ENCODE measurements around the gene KRT28.

The KRT28 gene

DNA sequence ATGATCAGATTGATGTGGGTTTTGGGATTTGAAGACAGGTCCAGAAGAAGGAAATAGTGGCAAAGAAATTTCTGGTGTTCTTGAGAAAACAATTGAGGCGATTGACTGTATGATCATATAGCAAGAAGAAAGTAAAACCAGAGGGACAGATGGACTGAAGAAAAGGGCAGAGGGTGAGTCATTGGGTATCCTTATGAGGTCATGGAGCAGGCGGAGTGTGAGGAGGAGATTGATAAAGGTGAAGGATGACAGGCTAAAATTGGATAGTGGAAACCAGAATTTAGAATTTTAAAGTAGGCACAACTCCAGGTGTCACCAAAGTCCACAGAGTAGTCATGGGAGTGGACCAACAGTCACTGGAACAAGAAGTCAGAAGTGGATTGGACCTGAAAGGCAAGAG lies 1.4 kb upstream of the KRT28 start:
- TF ChIP-seq, protein P1, sequence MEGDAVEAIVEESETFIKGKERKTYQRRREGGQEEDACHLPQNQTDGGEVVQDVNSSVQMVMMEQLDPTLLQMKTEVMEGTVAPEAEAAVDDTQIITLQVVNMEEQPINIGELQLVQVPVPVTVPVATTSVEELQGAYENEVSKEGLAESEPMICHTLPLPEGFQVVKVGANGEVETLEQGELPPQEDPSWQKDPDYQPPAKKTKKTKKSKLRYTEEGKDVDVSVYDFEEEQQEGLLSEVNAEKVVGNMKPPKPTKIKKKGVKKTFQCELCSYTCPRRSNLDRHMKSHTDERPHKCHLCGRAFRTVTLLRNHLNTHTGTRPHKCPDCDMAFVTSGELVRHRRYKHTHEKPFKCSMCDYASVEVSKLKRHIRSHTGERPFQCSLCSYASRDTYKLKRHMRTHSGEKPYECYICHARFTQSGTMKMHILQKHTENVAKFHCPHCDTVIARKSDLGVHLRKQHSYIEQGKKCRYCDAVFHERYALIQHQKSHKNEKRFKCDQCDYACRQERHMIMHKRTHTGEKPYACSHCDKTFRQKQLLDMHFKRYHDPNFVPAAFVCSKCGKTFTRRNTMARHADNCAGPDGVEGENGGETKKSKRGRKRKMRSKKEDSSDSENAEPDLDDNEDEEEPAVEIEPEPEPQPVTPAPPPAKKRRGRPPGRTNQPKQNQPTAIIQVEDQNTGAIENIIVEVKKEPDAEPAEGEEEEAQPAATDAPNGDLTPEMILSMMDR (IDR thresholded peaks at IDR 0.05; ENCODE audit: insufficient read depth, low read length, poor library complexity, severe bottlenecking), result no peak
- no peak for TF ChIP-seq EZH2phosphoT487 (conservative IDR thresholded peaks at IDR 0.05; ENCODE audit: low read length)
- H2AFZ ChIP-seq (ENCODE audit: low read depth, low read length, severe bottlenecking), result no peak overlapping the region
- no peak overlapping the region for H3K27ac ChIP-seq (ENCODE audit: low read depth, low read length)
- H3K4me2 ChIP-seq (ENCODE audit: low read depth, low read length, poor library complexity, severe bottlenecking), result no peak overlapping the region
- no peak overlapping the region for H3K9ac ChIP-seq (ENCODE audit: low read length)
- no peaks in the 10 kb centered on the region for H3K79me2 ChIP-seq (ENCODE audit: insufficient read depth, low read length)
- no peaks in the 10 kb centered on the region for H3K36me3 ChIP-seq (ENCODE audit: low read length)
- H3K9me2 ChIP-seq (replicated peaks; ENCODE audit: insufficient read depth, low read length), result no peaks in the 10 kb centered on the region
- no peaks in the 10 kb centered on the region for H3F3A ChIP-seq (ENCODE audit: insufficient read depth)
- H4K20me1 ChIP-seq (ENCODE audit: low read depth, low read length), result no peaks in the 10 kb centered on the region
- H3K9me3 ChIP-seq (ENCODE audit: insufficient read depth, low read length), result no peaks in the 10 kb centered on the region
- H3K4me3 ChIP-seq (ENCODE audit: insufficient read depth, low read length, poor library complexity, severe bottlenecking), result no peak overlapping the region
- H3K27me3 ChIP-seq (ENCODE audit: low read length), result no peaks in the 10 kb centered on the region

DNA sequence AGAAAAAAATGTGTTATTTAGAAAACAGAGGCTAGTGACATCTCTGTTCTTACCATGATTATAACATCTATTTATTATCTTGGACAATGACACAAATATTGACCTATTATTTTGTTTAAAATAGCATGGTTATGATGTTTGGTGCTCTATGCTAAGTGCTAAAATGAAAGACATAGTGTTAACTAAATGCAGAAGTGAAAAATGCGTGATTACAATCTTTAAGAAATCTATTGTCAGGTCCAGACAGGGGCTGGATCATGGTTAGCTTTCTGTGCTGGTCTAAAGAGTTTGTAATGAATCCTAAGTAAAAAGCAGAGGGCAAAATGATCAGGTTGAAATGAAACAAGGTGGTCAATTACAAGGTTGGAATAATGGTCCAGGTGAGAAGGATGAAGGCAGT lies 622 bp upstream of the KRT28 start:
- Histone ChIP-seq H3K9ac (ENCODE audit: low read length) (no peak overlapping the region), H3K9me2 (replicated peaks; ENCODE audit: insufficient read depth, low read length) (no peaks in the 10 kb centered on the region), H3K27me3 (ENCODE audit: low read length) (no peaks in the 10 kb centered on the region), H3K4me2 (ENCODE audit: low read depth, low read length, poor library complexity, severe bottlenecking) (no peak overlapping the region), H3K79me2 (ENCODE audit: insufficient read depth, low read length) (no peaks in the 10 kb centered on the region), H2AFZ (ENCODE audit: low read depth, low read length, severe bottlenecking) (no peak overlapping the region), H3F3A (ENCODE audit: insufficient read depth) (no peaks in the 10 kb centered on the region), H4K20me1 (ENCODE audit: low read depth, low read length) (no peaks in the 10 kb centered on the region), H3K9me3 (ENCODE audit: insufficient read depth, low read length) (no peaks in the 10 kb centered on the region), H3K36me3 (ENCODE audit: low read length) (no peaks in the 10 kb centered on the region), H3K4me3 (ENCODE audit: insufficient read depth, low read length, poor library complexity, severe bottlenecking) (no peak overlapping the region), H3K27ac (ENCODE audit: low read depth, low read length) (no peak overlapping the region)
- TF ChIP-seq EZH2phosphoT487 (conservative IDR thresholded peaks at IDR 0.05; ENCODE audit: low read length), result no peak
- TF ChIP-seq, protein P1 (IDR thresholded peaks at IDR 0.05; ENCODE audit: insufficient read depth, low read length, poor library complexity, severe bottlenecking), result no peak

- H3K4me2 ChIP-seq (ENCODE audit: low read depth, low read length, poor library complexity, severe bottlenecking), result no peak overlapping the region
- no peaks in the 10 kb centered on the region for H3F3A ChIP-seq (ENCODE audit: insufficient read depth)
- no peaks in the 10 kb centered on the region for H3K36me3 ChIP-seq (ENCODE audit: low read length)
- no peak overlapping the region for H3K9ac ChIP-seq (ENCODE audit: low read length)
- no peak overlapping the region for H3K27ac ChIP-seq (ENCODE audit: low read depth, low read length)
- H3K9me2 ChIP-seq (replicated peaks; ENCODE audit: insufficient read depth, low read length), result no peaks in the 10 kb centered on the region
- no peaks in the 10 kb centered on the region for H4K20me1 ChIP-seq (ENCODE audit: low read depth, low read length)
- no peaks in the 10 kb centered on the region for H3K27me3 ChIP-seq (ENCODE audit: low read length)
- no peaks in the 10 kb centered on the region for H3K79me2 ChIP-seq (ENCODE audit: insufficient read depth, low read length)
- no peaks in the 10 kb centered on the region for H3K9me3 ChIP-seq (ENCODE audit: insufficient read depth, low read length)
- H2AFZ ChIP-seq (ENCODE audit: low read depth, low read length, severe bottlenecking), result no peak overlapping the region
- H3K4me3 ChIP-seq (ENCODE audit: insufficient read depth, low read length, poor library complexity, severe bottlenecking), result no peak overlapping the region
- TF ChIP-seq EZH2phosphoT487 (conservative IDR thresholded peaks at IDR 0.05; ENCODE audit: low read length), result no peak
- TF ChIP-seq, protein P1 (IDR thresholded peaks at IDR 0.05; ENCODE audit: insufficient read depth, low read length, poor library complexity, severe bottlenecking), result no peak
These were observed 2.9 kb downstream of the KRT28 start for GRCh38 chr17:40796846-40797245.

All from SU-DHL-6 (cell line).